B cell (primary cell): Measurements from ENCODE around the gene RET. TPM values are rescaled to one million over a fixed set of nuclear protein-coding genes. Genes with fewer than 3 reads are reported as not detected.

Experiments
- ATAC-seq: fragments of 200-7000 bp; cut with Tn5 transposase; one replicate; pipeline ENCODE4 v1.10.0; 2021; ENCODE audit warnings: low read depth, mild to moderate bottlenecking, moderate number of reproducible peaks, moderate library complexity
- CTCF ChIA-PET: fragments of 350-600 bp; sonication (Branson Sonifier 250); formaldehyde crosslinking; loops from one replicate; lab custom pipeline; 2021; ENCODE audit warnings: antibody characterized with exemption, inconsistent platforms; lab: Charles Lee
- POLR2A ChIA-PET: fragments of 350-600 bp; sonication (Branson Sonifier 250); formaldehyde crosslinking; loops from one replicate; lab custom pipeline; 2021; ENCODE audit warnings: antibody characterized with exemption; lab: Charles Lee
- DNase-seq: peaks from one replicate; pipeline ENCODE4 v3.0.0; 2013
- H2AFZ ChIP-seq: 2 replicates; pipeline ENCODE4 v1.6.1; 2012; ENCODE audit warnings: mild to moderate bottlenecking, low read depth, low read length; ENCODE audit not compliant: insufficient read depth, poor library complexity, severe bottlenecking
- H3K27ac ChIP-seq, 2 donors: 1 replicate in 1 of 2; 2 replicates in 1 of 2; pipeline ENCODE4 v1.5.1; 2012 to 2013; ENCODE audit warnings: low read length in 2 of 2, mild to moderate bottlenecking in 2 of 2, moderate library complexity in 1 of 2
- H3K27me3 ChIP-seq, 4 experiments: fragments of 200-600 bp in 1 of 4; sonication (generic) in 1 of 4; replicated peaks in 1 of 4; 1 replicate in 2 of 4; 2 replicates in 2 of 4; pipeline versions ENCODE4 v1.6.1 to v1.7.0; 2013 to 2016; ENCODE audit warnings: low read length in 3 of 4, mild to moderate bottlenecking in 2 of 4, mixed read lengths in 1 of 4, moderate library complexity in 1 of 4; ENCODE audit not compliant: insufficient read depth in 4 of 4, control insufficient read depth in 3 of 4; ENCODE audit errors: control extremely low read depth in 1 of 4
- H3K36me3 ChIP-seq, 2 experiments: replicated peaks in 1 of 2; 1 replicate in 1 of 2; 2 replicates in 1 of 2; pipeline versions ENCODE4 v1.6.1 to v1.7.1; 2013; ENCODE audit warnings: low read length in 1 of 2; ENCODE audit not compliant: insufficient read depth in 2 of 2, control insufficient read depth in 1 of 2; ENCODE audit errors: control extremely low read depth in 1 of 2, extremely low read depth in 1 of 2
- H3K4me1 ChIP-seq, 2 donors: fragments of 200-600 bp in 1 of 2; sonication (generic) in 1 of 2; 1 replicate in 1 of 2; 2 replicates in 1 of 2; pipeline versions ENCODE4 v1.5.1 to v1.6.1; 2013 to 2017; ENCODE audit warnings: low read length in 2 of 2; ENCODE audit not compliant: control insufficient read depth in 2 of 2, insufficient read depth in 2 of 2
- H3K4me2 ChIP-seq: replicated peaks from 2 replicates; pipeline ENCODE3; 2012; ENCODE audit warnings: mild to moderate bottlenecking, low read depth, low read length; ENCODE audit not compliant: poor library complexity, severe bottlenecking
- H3K4me3 ChIP-seq, 5 experiments: fragments of 200-600 bp in 1 of 5; sonication (generic) in 1 of 5; 1 replicate in 3 of 5; 2 replicates in 2 of 5; pipeline versions ENCODE4 v1.5.1 to v1.7.0; 2011 to 2016; ENCODE audit warnings: low read length in 4 of 5, mild to moderate bottlenecking in 4 of 5, low read depth in 2 of 5, control low read depth in 1 of 5, moderate library complexity in 1 of 5; ENCODE audit not compliant: insufficient read depth in 1 of 5; ENCODE audit errors: control extremely low read depth in 1 of 5, extremely low read depth in 1 of 5
- H3K79me2 ChIP-seq: fragments of 200-600 bp; sonication (generic); one replicate; pipeline ENCODE4 v1.6.0; 2016; ENCODE audit warnings: low read length; ENCODE audit not compliant: control insufficient read depth, insufficient read depth
- H3K9ac ChIP-seq: fragments of 200-600 bp; sonication (generic); 2 replicates; pipeline ENCODE4 v1.6.1; 2017; ENCODE audit warnings: mild to moderate bottlenecking, low read length, moderate library complexity
- H3K9me3 ChIP-seq, 3 donors: one replicate each; pipeline versions ENCODE4 v1.6.1 to v1.7.1; 2013; ENCODE audit warnings: low read length in 2 of 3; ENCODE audit not compliant: control insufficient read depth in 2 of 3, insufficient read depth in 1 of 3; ENCODE audit errors: control extremely low read depth in 1 of 3
- H4K20me1 ChIP-seq: 2 replicates; pipeline ENCODE4 v1.6.0; 2012; ENCODE audit warnings: mild to moderate bottlenecking, low read length; ENCODE audit not compliant: insufficient read depth, control insufficient read depth, poor library complexity, severe bottlenecking
- H3K27ac Mint-ChIP-seq: one replicate; pipeline ENCODE4 v1.8.0; 2021; ENCODE audit warnings: mixed read lengths
- H3K27me3 Mint-ChIP-seq: one replicate; pipeline ENCODE4 v1.8.0; 2021; ENCODE audit warnings: mixed read lengths
- H3K4me1 Mint-ChIP-seq: one replicate; pipeline ENCODE4 v1.8.0; 2021; ENCODE audit warnings: mixed read lengths
- H3K4me3 Mint-ChIP-seq: one replicate; pipeline ENCODE4 v1.8.0; 2021; ENCODE audit warnings: mixed read lengths
- H3K9me3 Mint-ChIP-seq: one replicate; pipeline ENCODE4 v1.8.0; 2022; ENCODE audit warnings: mixed read lengths; ENCODE audit not compliant: insufficient read depth
- CTCF ChIP-seq: fragments of 200-600 bp; IDR thresholded peaks from one replicate; pipeline ENCODE4 v1.8.0; 2022; ENCODE audit warnings: antibody characterized with exemption, mild to moderate bottlenecking
- EZH2 ChIP-seq: IDR thresholded peaks from 2 replicates; pipeline ENCODE4 v1.6.1; 2012; ENCODE audit warnings: borderline replicate concordance, low read depth, mild to moderate bottlenecking, moderate library complexity, low read length; ENCODE audit not compliant: insufficient read depth, poor library complexity, severe bottlenecking
- WGBS: methylation state at CpG from one replicate; pipeline ENCODE4 v1.1.5; 2013; ENCODE audit warnings: missing lambda C conversion rate; ENCODE audit not compliant: insufficient coverage; 5-methylcytosine and 5-hydroxymethylcytosine counted together
- intact Hi-C: fragments of 100-400 bp; cut with micrococcal nuclease; formaldehyde crosslinking; loops from one replicate; pipeline ENCODE4 v1.10.0; 2022
- polyA plus RNA-seq: library from polyadenylated mRNA; depleted of rRNA; stranded (reverse); fragments of >200 nt; gene quantifications from 2 replicates; pipeline ENCODE4 v1.2.3, GENCODE V29; 2012
- total RNA-seq, 2 donors: library from RNA; stranded (reverse); fragments of 120-200 nt in 1 of 2; gene quantifications; 1 replicate in 1 of 2; 2 replicates in 1 of 2; pipeline versions ENCODE4 v1.2.3 to v1.2.4, GENCODE V29; 2013 to 2022

RET gene
- total and polyA plus RNA-seq, 2 donors (not counting 1 experiment from before 2014, with no cell fraction given) = 0.16 to 0.27 TPM

- DNase-seq (no peak), ATAC-seq (no peak)
- intact Hi-C loops = no loop called here
- H3K79me2 ChIP-seq = no peaks in the 10 kb centered on the region
- H3K36me3 ChIP-seq = no peaks in the 10 kb centered on the region
- Mint-ChIP-seq H3K27ac (no peak overlapping the region), H3K27me3 (no peaks in the 10 kb centered on the region), H3K4me3 (no peak overlapping the region), H3K4me1 (peaks cover 20% of the 10 kb centered on the region), H3K9me3 (no peaks in the 10 kb centered on the region)
- H3K27ac ChIP-seq = no peak overlapping the region
- CTCF ChIA-PET = no interaction called here
- peaks cover 0 to 3% (median 0%) of the 10 kb centered on the region in 3 donors for H3K9me3 ChIP-seq
- WGBS = 82% methylated on average over 7 of the region's 9 CpGs
- POLR2A ChIA-PET = no interaction called here
- no peak overlapping the region for H3K9ac ChIP-seq
- no peak overlapping the region for H2AFZ ChIP-seq
- no peak overlapping the region for H3K4me2 ChIP-seq
- no peak for TF ChIP-seq CTCF
- TF ChIP-seq EZH2 = no peak
- no peaks in the 10 kb centered on the region for H4K20me1 ChIP-seq
- peaks cover 21 to 22% of the 10 kb centered on the region in 2 donors for H3K4me1 ChIP-seq
- no peaks in the 10 kb centered on the region for H3K27me3 ChIP-seq
- H3K4me3 ChIP-seq = no peak overlapping the region
Observed at GRCh38 chr10:43117031-43117776, 40.3 kb downstream of the RET start.

GRCh38 chr10:43117777-43118583, 41.1 kb downstream of the RET start:
- H3K79me2 ChIP-seq = no peaks in the 10 kb centered on the region
- H3K9me3 ChIP-seq = peaks cover 0 to 3% (median 0%) of the 10 kb centered on the region in 3 donors
- no peak overlapping the region for H3K4me3 Mint-ChIP-seq
- no peak overlapping the region for H3K4me3 ChIP-seq
- H3K9me3 Mint-ChIP-seq = no peaks in the 10 kb centered on the region
- no peak overlapping the region for H3K27ac Mint-ChIP-seq
- no peak overlapping the region for H3K9ac ChIP-seq
- no peaks in the 10 kb centered on the region for H3K36me3 ChIP-seq
- H4K20me1 ChIP-seq = no peaks in the 10 kb centered on the region
- CTCF ChIA-PET = no interaction called here
- intact Hi-C loops = no loop called here
- no peak overlapping the region for H3K4me2 ChIP-seq
- ATAC-seq (no peak), DNase-seq (no peak)
- no peaks in the 10 kb centered on the region for H3K27me3 ChIP-seq
- H3K27ac ChIP-seq = no peak overlapping the region
- POLR2A ChIA-PET = no interaction called here
- H3K4me1 ChIP-seq = peaks cover 23 to 25% of the 10 kb centered on the region in 2 donors
- 91% methylated on average over 18 of the region's 18 CpGs for WGBS
- TF ChIP-seq CTCF (no peak), EZH2 (no peak)
- H3K27me3 Mint-ChIP-seq = no peaks in the 10 kb centered on the region
- peaks cover 25% of the 10 kb centered on the region for H3K4me1 Mint-ChIP-seq
- H2AFZ ChIP-seq = no peak overlapping the region
